Rectal smooth muscle tissue (tissue), 1 donor: ENCODE data around the gene TYROBP.

ENCODE experiments used
- H3K27ac ChIP-seq: one replicate; pipeline ENCODE4 v1.7.0; 2013; ENCODE audit warnings: low read depth, low read length, inconsistent platforms
- H3K27me3 ChIP-seq: one replicate; pipeline ENCODE4 v1.7.0; 2013; ENCODE audit warnings: low read length; ENCODE audit not compliant: control insufficient read depth, insufficient read depth
- H3K36me3 ChIP-seq: one replicate; pipeline ENCODE4 v1.7.0; 2013; ENCODE audit warnings: low read length; ENCODE audit not compliant: control insufficient read depth, insufficient read depth
- H3K4me1 ChIP-seq: one replicate; pipeline ENCODE4 v1.7.0; 2013; ENCODE audit warnings: low read length; ENCODE audit not compliant: control insufficient read depth, insufficient read depth
- H3K4me3 ChIP-seq: one replicate; pipeline ENCODE4 v1.7.0; 2013; ENCODE audit warnings: low read length
- H3K9ac ChIP-seq: one replicate; pipeline ENCODE4 v1.7.0; 2013; ENCODE audit warnings: low read length

The TYROBP gene

DNA sequence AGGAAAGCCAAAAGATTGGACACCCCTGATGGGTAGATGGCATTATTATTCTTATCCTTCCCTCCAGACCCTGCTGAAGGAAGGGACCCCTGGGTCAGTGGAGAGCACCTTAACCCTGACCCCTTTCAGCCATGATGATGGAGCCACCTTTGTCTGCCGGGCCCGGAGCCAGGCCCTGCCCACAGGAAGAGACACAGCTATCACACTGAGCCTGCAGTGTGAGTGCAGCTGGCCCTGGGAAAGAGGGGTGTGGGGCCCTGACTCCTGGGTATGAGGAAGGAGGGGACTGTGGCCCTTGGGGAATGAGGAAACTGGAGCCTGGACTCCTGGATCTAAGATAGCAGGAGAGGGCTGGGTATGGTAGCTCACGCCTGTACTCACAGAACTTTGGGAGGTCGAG, 48.7 kb downstream of the TYROBP start:
- Histone ChIP-seq H3K27ac (no peak overlapping the region), H3K9ac (no peak overlapping the region), H3K27me3 (peaks cover 35% of the 10 kb centered on the region), H3K36me3 (no peaks in the 10 kb centered on the region), H3K4me3 (no peak overlapping the region), H3K4me1 (no peaks in the 10 kb centered on the region)

DNA sequence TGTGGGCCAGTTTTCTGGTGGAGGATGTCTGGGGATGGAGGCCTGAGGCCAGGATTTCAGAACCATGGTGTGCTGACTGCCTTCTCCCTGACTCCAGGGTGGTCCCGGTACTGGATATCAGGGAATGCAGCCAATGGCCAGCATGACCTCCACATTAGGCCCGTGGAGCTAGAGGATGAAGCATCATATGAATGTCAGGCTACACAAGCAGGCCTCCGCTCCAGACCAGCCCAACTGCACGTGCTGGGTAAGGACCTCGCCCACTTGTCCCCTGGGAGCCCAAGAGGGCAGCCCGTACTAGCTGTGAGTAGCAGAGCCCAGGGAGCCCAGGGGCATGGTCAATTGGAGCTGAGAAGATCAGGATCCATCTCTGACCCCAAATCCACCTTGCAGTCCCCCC, 49.8 kb downstream of the TYROBP start:
- Histone ChIP-seq H3K27me3 (peaks cover 35% of the 10 kb centered on the region), H3K4me3 (no peak overlapping the region), H3K4me1 (no peaks in the 10 kb centered on the region)

DNA sequence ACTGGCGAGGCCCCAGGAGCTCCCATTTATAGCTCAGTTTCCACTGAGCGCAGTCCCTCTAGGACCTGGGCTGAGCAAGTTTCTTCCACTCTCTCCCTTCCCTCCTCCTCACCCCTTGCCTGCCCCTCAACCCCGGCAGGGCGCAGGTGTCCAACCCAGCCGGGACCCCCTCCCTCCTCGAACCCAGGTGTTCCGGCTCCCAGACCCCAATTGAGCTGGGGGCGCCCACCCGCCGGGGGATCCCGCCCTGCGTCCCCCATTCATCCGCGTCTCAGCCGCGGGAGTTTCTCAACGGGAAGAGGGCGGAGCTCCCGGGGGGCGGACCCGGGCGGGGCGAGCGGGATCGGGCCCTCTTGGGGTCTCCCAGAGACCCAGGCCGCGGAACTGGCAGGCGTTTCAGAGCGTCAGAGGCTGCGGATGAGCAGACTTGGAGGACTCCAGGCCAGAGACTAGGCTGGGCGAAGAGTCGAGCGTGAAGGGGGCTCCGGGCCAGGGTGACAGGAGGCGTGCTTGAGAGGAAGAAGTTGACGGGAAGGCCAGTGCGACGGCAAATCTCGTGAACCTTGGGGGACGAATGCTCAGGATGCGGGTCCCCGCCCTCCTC, 51.4 kb downstream of the TYROBP start, which contains the start of gene KIRREL2:
Gene KIRREL2 (plus strand): TSS at position 366 of the 604 bp plus-strand sequence. CDS start 209 bp downstream, at position 575.
- H3K9ac ChIP-seq = no peak within 1 kb of the TSS
- H3K4me1 ChIP-seq = no peaks in the 10 kb centered on the region
- H3K27me3 ChIP-seq = peaks cover 41% of the 10 kb centered on the region
- peak within 1 kb of the TSS; percentile 40 for H3K4me3 ChIP-seq
- no peak within 1 kb of the TSS for H3K27ac ChIP-seq
- H3K36me3 ChIP-seq = no peaks in the 10 kb centered on the region

More for the DNA sequence above, 49.8 kb downstream of the TYROBP start:
- Histone ChIP-seq H3K27ac (no peak overlapping the region), H3K9ac (no peak overlapping the region), H3K36me3 (no peaks in the 10 kb centered on the region)
